Measurements from ENCODE around the gene CAMK1D. TPM values are rescaled to one million over a fixed set of nuclear protein-coding genes. Genes with fewer than 3 reads are reported as not detected.
A peak's percentile ranks its signal among the peaks of the same experiment; 100 is the strongest.

CAMK1D gene
- polyA plus RNA-seq, 1 of the 3 experiments (the other 2 are of a cell fraction): 4.1 TPM

DNA sequence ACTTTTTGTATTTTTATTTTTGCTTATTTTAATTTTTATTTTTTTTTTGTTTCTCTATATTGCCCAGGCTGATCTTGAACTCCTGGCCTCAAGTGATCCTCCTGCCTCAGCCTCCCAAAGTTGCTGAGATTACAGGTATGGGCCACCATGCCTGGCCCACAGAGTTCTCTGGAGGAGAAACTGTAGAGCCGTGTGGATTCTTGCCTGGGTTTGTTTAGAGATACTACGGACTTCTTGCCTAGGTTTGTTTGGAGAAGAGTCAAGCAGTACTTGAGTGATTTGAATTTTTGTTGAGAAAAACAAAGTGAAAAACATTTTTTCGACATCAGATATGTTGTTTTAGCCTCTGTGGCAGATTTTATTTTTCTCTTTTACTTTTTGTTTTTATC is 99.0 kb downstream of the CAMK1D start (continued):
- TF ChIP-seq CTCF (IDR thresholded peaks at IDR 0.05) (no peak), MAX (IDR thresholded peaks at IDR 0.05; ENCODE audit: low read depth) (no peak)

- Histone ChIP-seq H3K4me3 (ENCODE audit: low read depth in 2 of 2, low read length in 1 of 2) (no peak overlapping the region), H3K79me2 (ENCODE audit: insufficient read depth) (no peaks in the 10 kb centered on the region), H2AFZ (ENCODE audit: low read depth) (no peak overlapping the region), H3K27ac (ENCODE audit: low read depth in 2 of 2, low read length in 1 of 2) (peak overlapping the region; percentile 23 to 75; a peak in 3 of 4 replicates), H3K4me1 (ENCODE audit: control insufficient read depth in 1 of 2, insufficient read depth in 2 of 2, low read depth in 1 of 2, low read length in 1 of 2) (no peaks in the 10 kb centered on the region), H4K20me1 (ENCODE audit: insufficient read depth) (no peaks in the 10 kb centered on the region), H3K9me2 (no peaks in the 10 kb centered on the region), H3F3A (replicated peaks; ENCODE audit: insufficient read depth) (peaks cover 3% of the 10 kb centered on the region), H3K36me3 (replicated peaks in 1 of 2; ENCODE audit: control insufficient read depth in 1 of 2, insufficient read depth in 2 of 2, low read length in 1 of 2) (no peaks in the 10 kb centered on the region), H3K4me2 (peak overlapping the region; percentile 26; the same call in 1 of the 2 replicates), H3K27me3 (ENCODE audit: insufficient read depth) (no peaks in the 10 kb centered on the region), H3K9ac (no peak overlapping the region), H3K9me3 (no peaks in the 10 kb centered on the region)
- no peak for DNase-seq
- POLR2A ChIA-PET: no interaction called here
- WGBS (ENCODE audit: low lambda C conversion rate): 47% methylated on average over 18 of the region's 18 CpGs
- CTCF ChIA-PET: no interaction called here
- TF ChIP-seq TAF1 (IDR thresholded peaks at IDR 0.05; ENCODE audit: borderline replicate concordance, low read depth, low read length) (no peak), FOXM1 (IDR thresholded peaks at IDR 0.05; ENCODE audit: low read depth) (peak; percentile 54; the same call in 1 of the 2 replicates), FOSL2 (IDR thresholded peaks at IDR 0.05; ENCODE audit: borderline replicate concordance, low read depth) (peak; percentile 90), POLR2AphosphoS5 (IDR thresholded peaks at IDR 0.05; ENCODE audit: low read depth, low read length) (peak; percentile 34; the same call in 1 of the 2 replicates), YY1 (IDR thresholded peaks at IDR 0.05; ENCODE audit: low read depth) (no peak), GABPA (IDR thresholded peaks at IDR 0.05; ENCODE audit: low read depth) (peak; percentile 43; the same call in 1 of the 2 replicates), RXRA (IDR thresholded peaks at IDR 0.05; ENCODE audit: borderline replicate concordance, low read depth) (peak; percentile 96), ELF1 (IDR thresholded peaks at IDR 0.05) (peak; percentile 78), RFX5 (IDR thresholded peaks at IDR 0.05; ENCODE audit: low read length) (no peak), SIN3A (IDR thresholded peaks at IDR 0.05; ENCODE audit: borderline replicate concordance, low read depth, low read length) (no peak), NFIC (IDR thresholded peaks at IDR 0.05; ENCODE audit: borderline replicate concordance) (peak; percentile 46; the same call in 1 of the 2 replicates), MEF2A (IDR thresholded peaks at IDR 0.05; ENCODE audit: borderline replicate concordance, low read depth) (0 out of 2 replicates have a peak, but pooled peaks have one; percentile 46), JUND (IDR thresholded peaks at IDR 0.05) (peak; percentile 91), TEAD4 (IDR thresholded peaks at IDR 0.05; ENCODE audit: borderline replicate concordance, insufficient read depth) (0 out of 2 replicates have a peak, but pooled peaks have one; percentile 40), TCF12 (IDR thresholded peaks at IDR 0.05) (peak; percentile 90), EP300 (IDR thresholded peaks at IDR 0.05; ENCODE audit: borderline replicate concordance in 1 of 2, low read depth in 1 of 2, low read length in 1 of 2) (peak in 1 of 2 experiments; percentile 88; a peak in 2 of 4 replicates), CTCF (IDR thresholded peaks at IDR 0.05) (no peak)
- TF ChIP-seq, protein P1, sequence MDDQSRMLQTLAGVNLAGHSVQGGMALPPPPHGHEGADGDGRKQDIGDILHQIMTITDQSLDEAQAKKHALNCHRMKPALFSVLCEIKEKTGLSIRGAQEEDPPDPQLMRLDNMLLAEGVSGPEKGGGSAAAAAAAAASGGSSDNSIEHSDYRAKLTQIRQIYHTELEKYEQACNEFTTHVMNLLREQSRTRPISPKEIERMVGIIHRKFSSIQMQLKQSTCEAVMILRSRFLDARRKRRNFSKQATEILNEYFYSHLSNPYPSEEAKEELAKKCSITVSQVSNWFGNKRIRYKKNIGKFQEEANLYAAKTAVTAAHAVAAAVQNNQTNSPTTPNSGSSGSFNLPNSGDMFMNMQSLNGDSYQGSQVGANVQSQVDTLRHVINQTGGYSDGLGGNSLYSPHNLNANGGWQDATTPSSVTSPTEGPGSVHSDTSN (IDR thresholded peaks at IDR 0.05): peak; percentile 73
- TF ChIP-seq, protein P2, sequence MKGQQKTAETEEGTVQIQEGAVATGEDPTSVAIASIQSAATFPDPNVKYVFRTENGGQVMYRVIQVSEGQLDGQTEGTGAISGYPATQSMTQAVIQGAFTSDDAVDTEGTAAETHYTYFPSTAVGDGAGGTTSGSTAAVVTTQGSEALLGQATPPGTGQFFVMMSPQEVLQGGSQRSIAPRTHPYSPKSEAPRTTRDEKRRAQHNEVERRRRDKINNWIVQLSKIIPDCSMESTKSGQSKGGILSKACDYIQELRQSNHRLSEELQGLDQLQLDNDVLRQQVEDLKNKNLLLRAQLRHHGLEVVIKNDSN (IDR thresholded peaks at IDR 0.05; ENCODE audit: borderline replicate concordance, low read depth): 0 out of 2 replicates have a peak, but pooled peaks have one; percentile 19
- TF ChIP-seq, protein P3, sequence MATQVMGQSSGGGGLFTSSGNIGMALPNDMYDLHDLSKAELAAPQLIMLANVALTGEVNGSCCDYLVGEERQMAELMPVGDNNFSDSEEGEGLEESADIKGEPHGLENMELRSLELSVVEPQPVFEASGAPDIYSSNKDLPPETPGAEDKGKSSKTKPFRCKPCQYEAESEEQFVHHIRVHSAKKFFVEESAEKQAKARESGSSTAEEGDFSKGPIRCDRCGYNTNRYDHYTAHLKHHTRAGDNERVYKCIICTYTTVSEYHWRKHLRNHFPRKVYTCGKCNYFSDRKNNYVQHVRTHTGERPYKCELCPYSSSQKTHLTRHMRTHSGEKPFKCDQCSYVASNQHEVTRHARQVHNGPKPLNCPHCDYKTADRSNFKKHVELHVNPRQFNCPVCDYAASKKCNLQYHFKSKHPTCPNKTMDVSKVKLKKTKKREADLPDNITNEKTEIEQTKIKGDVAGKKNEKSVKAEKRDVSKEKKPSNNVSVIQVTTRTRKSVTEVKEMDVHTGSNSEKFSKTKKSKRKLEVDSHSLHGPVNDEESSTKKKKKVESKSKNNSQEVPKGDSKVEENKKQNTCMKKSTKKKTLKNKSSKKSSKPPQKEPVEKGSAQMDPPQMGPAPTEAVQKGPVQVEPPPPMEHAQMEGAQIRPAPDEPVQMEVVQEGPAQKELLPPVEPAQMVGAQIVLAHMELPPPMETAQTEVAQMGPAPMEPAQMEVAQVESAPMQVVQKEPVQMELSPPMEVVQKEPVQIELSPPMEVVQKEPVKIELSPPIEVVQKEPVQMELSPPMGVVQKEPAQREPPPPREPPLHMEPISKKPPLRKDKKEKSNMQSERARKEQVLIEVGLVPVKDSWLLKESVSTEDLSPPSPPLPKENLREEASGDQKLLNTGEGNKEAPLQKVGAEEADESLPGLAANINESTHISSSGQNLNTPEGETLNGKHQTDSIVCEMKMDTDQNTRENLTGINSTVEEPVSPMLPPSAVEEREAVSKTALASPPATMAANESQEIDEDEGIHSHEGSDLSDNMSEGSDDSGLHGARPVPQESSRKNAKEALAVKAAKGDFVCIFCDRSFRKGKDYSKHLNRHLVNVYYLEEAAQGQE (IDR thresholded peaks at IDR 0.05; ENCODE audit: low read depth, low read length): peak; percentile 26; the same call in 1 of the 2 replicates
Measured at GRCh38 chr10:12448729-12449391, 99.5 kb downstream of the CAMK1D start.

Measured in SK-N-SH (cell line).